GM21529 (cell line): ENCODE data around the gene TMC2.
A peak's percentile ranks its signal among the peaks of the same experiment; 100 is the strongest.
"Not testable (repeated sequence)": the region's sequence is repeated elsewhere in the genome, so short reads cannot be mapped to it uniquely, and the experiment has no call there.

ENCODE experiments used
- ATAC-seq: cut with Tn5 transposase; IDR thresholded peaks from one replicate; pipeline ENCODE4 v1.9.1; 2021; ENCODE audit not compliant: unreplicated experiment

Gene TMC2

GRCh38 chr20:2524709-2525506, 11.5 kb upstream of the TMC2 start:
- peak; percentile 55 for ATAC-seq

- not testable (repeated sequence) for ATAC-seq
Observed at GRCh38 chr20:2526218-2526583, 10.2 kb upstream of the TMC2 start.

GRCh38 chr20:2527762-2528161, 8.6 kb upstream of the TMC2 start:
- no peak for ATAC-seq

- no peak for ATAC-seq
Observed at GRCh38 chr20:2528671-2529271, 7.6 kb upstream of the TMC2 start.

GRCh38 chr20:2533118-2533517, 3.3 kb upstream of the TMC2 start:
- no peak for ATAC-seq

DNA sequence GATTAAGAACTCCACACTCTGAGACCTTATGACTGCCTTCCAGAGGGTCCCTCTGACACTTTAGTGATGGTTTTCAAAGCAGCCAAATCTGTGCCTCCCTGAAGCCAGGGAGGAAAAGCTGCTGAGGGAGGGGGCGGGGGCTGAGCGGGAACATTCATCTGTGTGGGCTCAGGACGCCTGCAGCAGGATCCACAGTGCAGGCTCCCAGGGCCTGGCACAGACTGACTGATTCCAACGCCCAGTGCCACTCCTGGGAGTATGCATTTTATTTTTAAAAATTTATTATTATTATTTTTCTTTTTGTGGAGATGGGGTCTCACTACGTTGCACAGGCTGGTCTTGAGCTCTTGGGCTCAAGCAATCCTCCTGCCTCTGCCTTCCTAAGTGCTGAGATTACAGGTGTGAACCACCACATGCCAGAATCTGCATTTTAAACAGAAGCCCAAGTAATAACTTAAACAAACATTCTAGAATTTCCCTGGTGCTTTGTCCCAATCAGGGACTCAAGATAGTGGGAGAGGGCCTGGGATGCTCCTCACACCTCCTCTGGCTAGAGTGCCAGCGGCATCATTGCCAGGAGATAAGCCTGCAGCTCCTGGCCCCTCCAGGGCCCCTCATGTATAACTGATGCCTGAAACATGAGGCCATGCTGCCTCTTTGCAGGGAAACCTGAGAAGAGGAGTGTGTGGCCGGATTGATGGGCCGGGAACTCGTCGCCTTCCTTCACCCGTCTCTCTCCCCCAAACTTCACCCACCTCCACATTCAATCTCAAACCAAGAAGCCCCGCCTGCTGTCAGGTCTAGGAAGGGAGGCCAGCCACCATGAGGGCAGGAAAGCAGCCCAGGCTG, 438 bp upstream of the TMC2 start:
- no peak for ATAC-seq

- no peak for ATAC-seq
Observed at GRCh38 chr20:2537101-2537500, 728 bp downstream of the TMC2 start.

GRCh38 chr20:2538356-2538755, 2.0 kb downstream of the TMC2 start:
- no peak for ATAC-seq

GRCh38 chr20:2538931-2539720, 2.8 kb downstream of the TMC2 start:
- no peak for ATAC-seq

GRCh38 chr20:2541940-2542339, 5.6 kb downstream of the TMC2 start:
- no peak for ATAC-seq

DNA sequence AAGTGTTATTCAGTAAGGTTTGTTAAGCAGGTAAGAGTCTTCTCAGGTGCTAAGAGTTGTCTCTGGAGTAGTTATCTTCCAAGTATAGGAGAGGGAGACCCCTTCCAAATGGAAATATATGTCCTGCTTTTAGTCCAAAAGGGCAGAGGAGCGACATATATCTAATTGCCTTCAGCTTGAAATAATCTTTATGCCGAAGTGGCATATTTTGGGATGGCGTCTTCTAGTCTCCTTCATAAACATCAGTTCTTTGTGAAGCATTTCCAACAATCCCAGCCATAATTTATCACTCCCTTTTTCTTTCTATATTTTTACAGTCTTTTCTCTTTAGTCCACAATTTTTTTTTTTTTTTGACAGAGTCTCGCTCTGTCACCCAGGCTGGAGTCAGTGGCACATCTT, 6.0 kb downstream of the TMC2 start:
- ATAC-seq = no peak

DNA sequence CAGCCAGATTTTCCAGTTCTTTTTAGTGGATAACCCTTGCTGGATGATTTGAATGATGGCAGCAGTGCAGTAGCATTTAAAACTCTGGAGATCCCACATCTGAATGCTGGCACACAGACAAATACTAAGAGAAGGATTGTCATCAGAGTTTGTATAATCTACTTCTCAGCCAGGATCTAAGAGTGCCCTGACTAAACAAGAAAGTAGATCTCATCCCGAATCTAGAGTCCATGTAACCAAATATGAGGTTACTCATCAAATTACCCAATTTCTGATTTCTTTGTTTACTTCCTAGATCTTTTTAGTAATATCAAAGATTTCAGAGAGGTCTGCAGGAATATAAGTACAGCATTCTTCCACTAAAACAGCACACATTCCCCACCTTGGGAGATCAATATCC, 7.8 kb downstream of the TMC2 start:
- ATAC-seq = no peak

DNA sequence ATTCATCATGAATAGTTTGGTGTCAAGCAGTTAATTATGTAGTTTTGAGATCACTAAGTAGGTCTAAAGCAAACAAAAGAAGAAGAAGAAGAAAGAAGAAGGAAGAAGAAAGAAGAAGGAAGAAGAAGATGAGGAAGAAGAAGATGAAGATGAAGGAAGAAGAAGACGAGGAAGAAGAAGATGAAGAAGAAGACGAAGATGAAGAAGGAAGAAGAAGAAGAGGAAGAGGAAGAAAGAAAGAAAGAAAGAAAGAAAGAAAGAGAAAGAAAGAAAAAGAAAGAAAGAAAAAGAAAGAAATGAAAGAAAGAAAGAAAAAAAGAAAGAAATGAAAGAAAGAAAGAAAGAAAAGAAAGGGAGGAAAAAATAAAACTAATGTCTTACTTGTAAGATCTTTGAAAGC, 9.2 kb downstream of the TMC2 start:
- no peak for ATAC-seq

DNA sequence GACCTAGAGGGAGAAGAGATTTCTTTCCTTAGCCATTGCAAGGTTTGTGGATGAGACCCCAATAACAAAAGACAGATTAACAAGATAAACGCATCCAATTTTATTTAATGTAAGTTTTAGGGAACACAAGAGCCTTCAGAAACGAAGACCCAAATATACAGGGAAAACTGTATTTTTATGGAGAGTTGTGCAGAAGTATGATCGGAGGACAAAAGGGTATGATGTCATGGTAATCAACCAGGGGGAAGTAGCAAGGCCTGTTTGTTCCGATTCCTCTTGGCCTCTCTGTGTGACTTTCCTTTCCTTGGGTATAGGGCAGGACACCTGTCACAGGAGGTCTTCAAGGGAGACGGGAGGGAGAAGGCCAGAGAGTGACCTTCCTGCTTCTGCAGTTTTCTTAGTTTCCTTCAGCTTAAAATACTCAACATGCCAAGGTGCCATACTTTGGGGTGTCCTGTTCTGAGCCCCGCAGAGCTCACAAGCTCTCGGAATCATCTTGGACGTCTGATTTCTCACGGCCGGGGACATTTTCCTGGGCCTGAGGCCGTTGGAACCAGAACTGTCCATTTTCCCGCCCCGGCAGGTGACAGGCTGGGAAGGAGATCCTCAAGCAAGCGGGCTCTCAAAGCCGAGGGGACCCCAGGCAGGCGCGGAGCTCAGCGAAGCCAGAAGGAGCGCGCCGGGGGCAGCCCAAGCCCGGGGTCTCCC, 21.7 kb downstream of the TMC2 start:
- no peak for ATAC-seq

DNA sequence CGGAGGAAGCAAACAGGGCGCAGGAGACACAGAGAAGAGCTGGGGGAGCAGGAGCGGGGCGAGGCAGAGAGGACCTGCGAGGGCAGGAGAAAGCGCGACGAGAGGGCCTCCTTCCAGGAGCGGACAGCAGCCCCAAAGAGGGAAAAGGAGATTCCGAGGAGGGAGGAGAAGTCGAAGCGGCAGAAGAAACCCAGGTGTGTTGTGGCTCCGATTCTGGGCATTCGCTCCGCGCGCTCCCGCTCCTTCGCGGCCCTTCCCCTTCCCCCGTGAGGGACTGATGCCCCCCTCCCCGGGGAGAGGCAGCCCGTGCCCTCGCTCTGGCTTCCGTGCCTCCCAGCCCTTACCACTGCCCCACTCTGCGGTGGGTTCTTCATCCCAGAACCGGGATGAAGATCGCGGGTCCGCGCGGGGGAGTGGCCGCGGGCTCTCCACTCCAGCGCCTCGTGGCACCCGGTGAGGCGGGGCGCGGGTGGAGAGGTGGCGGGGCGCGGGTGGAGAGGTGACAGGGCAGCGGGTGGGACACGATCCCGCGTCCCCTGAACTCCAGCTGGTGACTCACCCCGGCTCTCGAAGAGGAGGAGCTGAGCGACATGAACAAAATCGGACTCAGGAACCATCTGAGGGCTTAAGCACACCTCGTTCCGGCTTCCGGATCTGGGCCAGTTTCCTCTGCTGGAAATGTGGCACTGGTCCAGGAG, 22.4 kb downstream of the TMC2 start:
- no peak for ATAC-seq

GRCh38 chr20:2559279-2559626, 22.9 kb downstream of the TMC2 start:
- no peak for ATAC-seq

DNA sequence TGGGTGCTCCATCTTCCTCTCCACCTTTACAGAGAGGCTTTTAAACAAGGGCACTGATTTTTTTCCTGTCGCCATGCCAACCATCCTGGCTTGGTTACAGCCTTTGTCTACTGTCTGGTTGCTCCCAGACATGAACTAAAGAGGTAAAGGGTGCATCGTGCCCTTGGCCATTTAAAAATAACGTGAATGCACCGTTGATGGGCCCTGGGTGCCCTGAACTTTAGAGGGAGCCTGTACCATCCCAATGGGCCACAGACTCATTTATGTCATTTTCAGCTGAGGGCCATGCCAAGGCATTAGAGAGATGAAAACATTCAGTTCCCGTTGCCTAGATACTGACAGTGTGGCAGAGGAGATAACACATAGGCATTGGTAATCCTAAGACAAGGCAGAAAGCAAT, 23.3 kb downstream of the TMC2 start:
- ATAC-seq = no peak

- ATAC-seq = no peak
Observed at GRCh38 chr20:2563116-2563515, 26.7 kb downstream of the TMC2 start.

- ATAC-seq = no peak
Observed at GRCh38 chr20:2564406-2564805, 28.0 kb downstream of the TMC2 start.

DNA sequence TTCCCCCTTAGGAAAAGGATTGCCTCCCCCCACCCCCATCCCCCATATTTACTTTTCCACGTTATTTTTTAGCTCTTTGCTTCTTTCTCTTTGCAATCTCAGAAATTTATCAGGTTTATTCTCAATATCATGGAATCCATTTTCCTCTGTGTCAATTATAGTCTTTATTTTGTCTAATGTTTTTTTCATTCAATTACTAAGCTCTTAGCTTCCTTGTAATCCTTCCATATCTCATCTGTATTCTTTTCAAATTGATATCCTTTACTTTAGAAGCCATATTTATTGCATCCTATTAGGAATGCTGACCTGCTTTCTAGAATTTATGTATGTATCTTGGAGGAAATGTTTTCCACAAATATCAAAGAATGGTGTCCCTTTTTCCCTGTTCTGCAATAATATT, 39.3 kb downstream of the TMC2 start:
- ATAC-seq = no peak
